Heart left ventricle (tissue), 13 donors: ENCODE results near the gene MRPL49.

Source experiments
- POLR2A ChIP-seq, 2 donors: fragments of 450-650 bp; IDR thresholded peaks; one replicate each; pipeline ENCODE4 v1.6.1; 2017; ENCODE audit warnings: antibody characterized with exemption in 2 of 2, mild to moderate bottlenecking in 2 of 2, moderate library complexity in 2 of 2
- TF ChIP-seq, protein P1 (sequence below), 12 donors: fragments of 200-600 bp; sonication (generic) in 4 of 12; IDR thresholded peaks; one replicate each; pipeline versions ENCODE4 v1.5.0 to v1.8.0; 2018 to 2022; ENCODE audit warnings: antibody characterized with exemption in 12 of 12, mild to moderate bottlenecking in 5 of 12
- donor health status: ischemic (EF 13 %, LVEDD 7.1; RV severe dilation, severe dysfunction).
- donor health status: DM: no; HTN: yes; CAD: no.
- donor health status: DM: no; HTN: no; CAD: no.
- donor health status: ischemic (EF 25% LVEDD 6.9; RV normal size, moderate dysfunction).
- donor health status: ischemic (EF 25% LVEDD 5.7; RV mildly dilated, moderate dysfunction).
- donor health status: ischemic (EF 35%, LVEDD 5.7; RV mildly dilated, moderate dysfunction).
- donor health status: nonischemic (EF 11% LVEDD 7.7; RV severe dilation, severe dysfunction).
- donor health status: DM: yes; HTN: yes; CAD: no.
- donor health status: PGD.
- donor health status: ischemic (EF 29% LVEDD 5.4; RV normal size, mild dysfunction).
- donor health status: nonischemic (EF 23%, LVEDD 6.1; RV moderate dilation, normal function).

DNA sequence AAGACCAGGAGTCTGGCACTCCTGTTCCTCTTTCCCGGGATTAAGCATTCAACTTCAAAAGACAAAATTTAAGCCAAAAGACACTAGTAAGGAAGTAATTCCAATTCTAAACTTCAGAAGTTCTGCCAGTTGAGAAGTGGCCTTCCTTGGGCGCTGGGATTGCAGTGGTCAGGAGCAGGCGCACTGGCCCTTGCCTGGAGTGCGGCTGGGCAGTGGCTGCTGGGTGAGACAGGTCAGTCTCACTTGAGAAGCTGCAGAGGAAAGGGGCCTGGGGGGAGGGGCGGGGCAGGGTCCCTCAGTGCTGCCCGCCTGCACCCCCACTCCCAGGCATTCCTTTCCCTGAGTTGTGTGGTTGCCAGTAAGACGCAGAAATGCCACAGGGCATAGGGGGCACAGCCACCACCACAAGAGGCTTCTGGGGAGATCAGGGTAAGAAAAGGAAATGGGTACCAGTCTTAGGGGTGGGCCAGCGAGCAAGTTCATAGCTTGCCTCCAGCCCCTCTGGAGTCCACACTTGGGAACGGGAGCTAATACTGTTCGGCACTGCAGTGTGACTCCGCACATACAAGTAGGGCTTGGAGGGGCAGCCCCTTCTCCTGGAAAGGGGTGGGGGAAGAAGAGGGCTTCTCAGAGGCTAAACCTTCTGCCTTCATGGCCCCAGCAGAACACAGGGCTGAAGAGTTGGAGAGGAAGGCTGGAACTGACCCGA, 5.5 kb downstream of the MRPL49 start:
- TF ChIP-seq, protein P1, sequence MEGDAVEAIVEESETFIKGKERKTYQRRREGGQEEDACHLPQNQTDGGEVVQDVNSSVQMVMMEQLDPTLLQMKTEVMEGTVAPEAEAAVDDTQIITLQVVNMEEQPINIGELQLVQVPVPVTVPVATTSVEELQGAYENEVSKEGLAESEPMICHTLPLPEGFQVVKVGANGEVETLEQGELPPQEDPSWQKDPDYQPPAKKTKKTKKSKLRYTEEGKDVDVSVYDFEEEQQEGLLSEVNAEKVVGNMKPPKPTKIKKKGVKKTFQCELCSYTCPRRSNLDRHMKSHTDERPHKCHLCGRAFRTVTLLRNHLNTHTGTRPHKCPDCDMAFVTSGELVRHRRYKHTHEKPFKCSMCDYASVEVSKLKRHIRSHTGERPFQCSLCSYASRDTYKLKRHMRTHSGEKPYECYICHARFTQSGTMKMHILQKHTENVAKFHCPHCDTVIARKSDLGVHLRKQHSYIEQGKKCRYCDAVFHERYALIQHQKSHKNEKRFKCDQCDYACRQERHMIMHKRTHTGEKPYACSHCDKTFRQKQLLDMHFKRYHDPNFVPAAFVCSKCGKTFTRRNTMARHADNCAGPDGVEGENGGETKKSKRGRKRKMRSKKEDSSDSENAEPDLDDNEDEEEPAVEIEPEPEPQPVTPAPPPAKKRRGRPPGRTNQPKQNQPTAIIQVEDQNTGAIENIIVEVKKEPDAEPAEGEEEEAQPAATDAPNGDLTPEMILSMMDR (IDR thresholded peaks at IDR 0.05) = no peak
- TF ChIP-seq POLR2A (IDR thresholded peaks at IDR 0.05) = no peak
